GM19452 (cell line): Measurements from ENCODE around the gene USP38.
"Not testable (repeated sequence)": the region's sequence is repeated elsewhere in the genome, so short reads cannot be mapped to it uniquely, and the experiment has no call there.

ENCODE experiments used
- ATAC-seq: cut with Tn5 transposase; IDR thresholded peaks from one replicate; pipeline ENCODE4 v1.9.1; 2021; ENCODE audit not compliant: unreplicated experiment

USP38 gene

DNA sequence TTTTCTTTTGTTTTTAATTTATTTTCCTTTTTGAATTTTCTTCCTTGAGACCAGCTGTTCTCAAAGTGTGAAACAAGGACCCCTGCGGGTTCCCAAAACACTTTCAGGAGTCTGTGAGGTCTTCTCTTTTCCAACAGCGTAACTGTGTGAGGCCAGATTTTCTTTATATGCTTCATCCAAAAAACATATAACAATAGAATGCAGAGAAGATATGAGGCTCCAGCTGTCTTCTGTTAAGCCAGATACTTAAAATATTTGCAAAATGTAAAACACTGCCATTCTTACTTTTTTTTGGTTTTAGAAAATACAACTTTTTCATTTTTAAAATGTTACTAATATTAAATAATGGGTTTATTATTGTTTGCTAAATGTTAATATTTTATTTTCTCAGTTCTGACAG is 27.8 kb downstream of the USP38 start:
- ATAC-seq = no peak

DNA sequence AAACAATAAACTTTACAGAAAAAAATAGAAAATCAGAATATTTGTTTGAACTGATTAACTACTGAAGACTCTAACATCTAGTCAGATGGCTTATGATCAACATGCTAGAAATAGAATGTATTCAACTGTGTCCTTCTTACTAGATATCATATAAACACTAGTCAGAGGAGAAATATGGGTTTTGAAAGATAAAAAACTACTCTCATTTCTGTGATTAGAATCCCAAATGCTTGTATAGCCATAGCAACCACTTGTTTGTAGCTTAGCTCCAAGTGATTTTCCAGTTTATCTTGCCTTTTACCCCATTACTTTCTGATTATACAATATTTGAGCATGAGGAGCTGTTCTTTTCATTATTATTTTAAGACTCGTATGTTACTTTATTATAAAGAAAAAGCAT is 31.2 kb downstream of the USP38 start:
- ATAC-seq = no peak

GRCh38 chr4:143224255-143224654 is 39.5 kb downstream of the USP38 start:
- no peak for ATAC-seq

DNA sequence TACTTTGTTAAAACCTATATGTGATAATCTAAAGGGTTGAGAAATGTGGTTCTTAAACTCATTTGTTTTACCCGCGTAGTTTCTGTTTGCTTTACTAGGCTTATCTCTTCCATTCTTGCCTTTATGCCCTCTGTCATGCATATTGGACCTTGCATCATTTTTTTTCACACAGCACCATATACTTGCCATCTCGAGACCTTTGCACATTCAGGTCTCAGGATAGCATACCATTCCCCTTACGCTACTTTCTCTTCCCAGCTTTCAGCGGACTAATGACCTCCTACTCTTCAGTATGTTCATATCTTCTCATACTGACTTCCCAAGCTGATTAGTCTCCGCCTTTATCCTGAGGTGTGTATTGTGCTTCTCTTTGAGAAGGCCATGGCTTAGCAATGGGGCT is 40.5 kb downstream of the USP38 start:
- no peak for ATAC-seq

GRCh38 chr4:143230683-143231082 is 46.0 kb downstream of the USP38 start:
- no peak for ATAC-seq

GRCh38 chr4:143232277-143232676 is 47.6 kb downstream of the USP38 start:
- no peak for ATAC-seq

- no peak for ATAC-seq
Observed at GRCh38 chr4:143234153-143234552, 49.4 kb downstream of the USP38 start.

- not testable (repeated sequence) for ATAC-seq
Observed at GRCh38 chr4:143237195-143237594, 52.5 kb downstream of the USP38 start.

- no peak for ATAC-seq
Observed at GRCh38 chr4:143240939-143241679, 56.4 kb downstream of the USP38 start.

- no peak for ATAC-seq
Observed at GRCh38 chr4:143241892-143242291, 57.2 kb downstream of the USP38 start.

DNA sequence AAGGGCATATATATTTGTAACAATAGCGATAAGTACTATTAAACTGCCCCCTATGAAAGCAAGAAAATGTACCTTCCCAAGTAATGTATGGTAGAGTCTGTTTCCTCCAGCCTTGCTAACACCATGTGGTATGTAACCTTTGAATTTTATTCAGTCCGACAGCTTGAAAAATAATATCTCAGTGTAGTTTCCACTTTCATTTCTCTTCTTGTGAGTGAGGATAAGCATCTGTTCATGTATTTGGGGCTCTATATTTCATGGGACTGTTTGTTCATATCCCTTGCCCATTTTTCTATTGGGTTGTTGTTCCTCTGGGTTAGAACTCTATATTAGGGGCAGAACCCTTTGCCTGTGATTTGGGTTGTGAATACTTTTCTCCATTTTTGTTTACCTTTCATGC is 58.3 kb downstream of the USP38 start:
- no peak for ATAC-seq

GRCh38 chr4:143246977-143247376 is 62.3 kb downstream of the USP38 start:
- no peak for ATAC-seq

GRCh38 chr4:143247866-143248265 is 63.1 kb downstream of the USP38 start:
- ATAC-seq = no peak

DNA sequence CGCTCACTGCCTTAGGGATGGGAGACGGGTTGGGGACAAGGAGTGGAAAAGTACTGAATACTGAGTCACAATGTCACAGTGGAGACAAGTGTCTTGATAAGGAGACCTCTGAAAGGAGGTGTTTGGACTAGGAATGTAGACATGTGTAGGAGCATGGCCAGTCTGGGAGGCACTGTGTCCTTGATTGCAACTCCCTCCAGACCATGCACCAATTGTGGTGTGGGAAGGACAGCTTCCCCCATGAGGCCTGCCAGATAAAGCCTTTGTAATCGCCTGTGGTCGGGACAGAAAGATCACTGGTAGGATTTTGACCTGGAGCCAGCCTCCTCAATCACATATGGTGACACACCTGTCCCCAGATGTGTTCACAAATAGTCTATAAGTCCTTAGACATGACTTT is 64.1 kb downstream of the USP38 start:
- ATAC-seq = no peak

GRCh38 chr4:143250617-143251016 is 65.9 kb downstream of the USP38 start:
- no peak for ATAC-seq

DNA sequence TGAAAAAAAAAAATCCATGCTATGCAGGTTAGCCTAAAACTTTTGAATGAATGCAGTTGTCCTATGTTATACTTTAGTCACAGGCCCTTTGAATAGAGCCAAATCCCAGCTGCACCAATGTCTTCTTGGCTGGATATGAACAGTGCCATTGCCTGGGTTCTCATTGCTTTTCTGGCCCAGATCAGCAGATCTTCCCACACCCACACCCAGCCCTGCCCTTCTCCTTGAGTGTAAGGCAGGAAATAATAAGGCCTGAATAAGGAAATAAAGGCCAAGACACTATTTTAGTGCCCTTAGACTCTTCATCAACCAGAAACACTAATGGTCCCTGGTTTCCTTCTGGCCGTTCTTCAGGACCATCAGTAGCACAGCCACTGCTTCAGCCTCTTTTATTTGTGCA is 66.6 kb downstream of the USP38 start:
- no peak for ATAC-seq

- ATAC-seq = no peak
Observed at GRCh38 chr4:143251779-143252178, 67.1 kb downstream of the USP38 start.

- ATAC-seq = no peak
Observed at GRCh38 chr4:143252478-143252877, 67.8 kb downstream of the USP38 start.

- ATAC-seq = no peak
Observed at GRCh38 chr4:143253166-143253565, 68.4 kb downstream of the USP38 start.

- ATAC-seq = no peak
Observed at GRCh38 chr4:143254491-143255226, 69.9 kb downstream of the USP38 start.

GRCh38 chr4:143256456-143256855 is 71.7 kb downstream of the USP38 start:
- no peak for ATAC-seq

DNA sequence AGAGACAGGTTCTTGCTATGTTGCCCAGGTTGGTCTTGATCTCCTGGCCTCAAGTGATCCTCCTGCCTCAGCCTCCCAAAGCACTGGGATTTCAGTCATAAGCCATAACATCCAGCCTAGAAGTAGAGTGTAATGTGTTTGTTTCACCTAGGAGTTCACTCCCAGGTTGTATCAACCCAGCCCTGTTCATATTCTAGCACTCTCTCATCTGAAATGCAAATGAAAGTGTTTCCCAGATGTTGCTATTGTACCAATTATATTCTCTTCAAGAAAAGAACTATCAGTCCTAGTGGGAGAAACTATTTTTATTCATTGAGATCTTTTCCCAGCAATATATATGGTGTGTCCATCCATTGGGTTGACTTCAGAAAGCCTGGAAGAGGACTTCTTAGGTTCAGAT is 72.6 kb downstream of the USP38 start:
- no peak for ATAC-seq

DNA sequence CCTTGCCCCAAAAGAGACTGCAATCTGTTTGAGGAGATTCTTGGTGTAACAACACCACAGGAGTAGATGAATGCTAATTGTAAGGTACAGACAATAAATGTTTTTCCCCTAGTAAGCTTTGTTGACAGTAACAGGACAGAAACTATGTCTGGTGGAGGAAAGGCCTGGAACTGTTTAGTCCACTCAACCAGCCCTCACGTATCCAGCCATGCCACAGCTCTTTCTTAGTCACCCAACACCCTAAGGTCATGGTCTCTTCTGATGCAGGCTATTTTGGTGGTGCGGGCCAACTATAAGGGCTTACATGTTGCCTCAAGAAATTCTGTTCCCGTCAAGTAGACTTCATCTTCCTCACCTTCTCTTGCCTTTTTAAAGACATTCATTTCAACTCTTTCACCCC is 76.0 kb downstream of the USP38 start:
- ATAC-seq = no peak
